ENCODE results near the gene RHOG.

Gene RHOG

GRCh38 chr11:3879967-3880542 is 39.3 kb upstream of the RHOG start:
- H3K4me3 ChIP-seq (ENCODE audit: control insufficient read depth, low read depth, low read length) = no peak overlapping the region
- TF ChIP-seq CTCF (conservative IDR thresholded peaks at IDR 0.05; ENCODE audit: control insufficient read depth, insufficient read depth, low read depth, low read length) = no peak
- no peak for DNase-seq (ENCODE audit: low read depth)

GRCh38 chr11:3879216-3879966 is 38.6 kb upstream of the RHOG start:
- no peak for DNase-seq (ENCODE audit: low read depth)
- no peak for TF ChIP-seq CTCF (conservative IDR thresholded peaks at IDR 0.05; ENCODE audit: control insufficient read depth, insufficient read depth, low read depth, low read length)
- H3K4me3 ChIP-seq (ENCODE audit: control insufficient read depth, low read depth, low read length) = no peak overlapping the region

- H3K4me3 ChIP-seq (ENCODE audit: control insufficient read depth, low read depth, low read length) = no peak overlapping the region
- TF ChIP-seq CTCF (conservative IDR thresholded peaks at IDR 0.05; ENCODE audit: control insufficient read depth, insufficient read depth, low read depth, low read length) = no peak
Observed at GRCh38 chr11:3878258-3878584, 37.5 kb upstream of the RHOG start.

GRCh38 chr11:3877364-3878257 is 36.9 kb upstream of the RHOG start:
- no peak overlapping the region for H3K4me3 ChIP-seq (ENCODE audit: control insufficient read depth, low read depth, low read length)
- DNase-seq (ENCODE audit: low read depth) = no peak
- no peak for TF ChIP-seq CTCF (conservative IDR thresholded peaks at IDR 0.05; ENCODE audit: control insufficient read depth, insufficient read depth, low read depth, low read length)

More at GRCh38 chr11:3878258-3878584, 37.5 kb upstream of the RHOG start:
- DNase-seq (ENCODE audit: low read depth) = no peak

- TF ChIP-seq CTCF (conservative IDR thresholded peaks at IDR 0.05; ENCODE audit: control insufficient read depth, insufficient read depth, low read depth, low read length) = no peak
Observed at GRCh38 chr11:3876613-3877012, 35.9 kb upstream of the RHOG start.

GRCh38 chr11:3873712-3874349 is 33.1 kb upstream of the RHOG start:
- no peak for DNase-seq (ENCODE audit: low read depth)
- no peak overlapping the region for H3K4me3 ChIP-seq (ENCODE audit: control insufficient read depth, low read depth, low read length)
- TF ChIP-seq CTCF (conservative IDR thresholded peaks at IDR 0.05; ENCODE audit: control insufficient read depth, insufficient read depth, low read depth, low read length) = no peak

More at GRCh38 chr11:3876613-3877012, 35.9 kb upstream of the RHOG start:
- no peak overlapping the region for H3K4me3 ChIP-seq (ENCODE audit: control insufficient read depth, low read depth, low read length)
- no peak for DNase-seq (ENCODE audit: low read depth)

Data from fibroblast of mammary gland (primary cell).